Gastroesophageal sphincter (tissue), 3 donors: ENCODE data around the gene ETS1.

ENCODE experiments used
- CTCF ChIP-seq, 4 experiments: fragments of 200-600 bp in 2 of 4; fragments of 450-650 bp in 2 of 4; sonication (generic) in 1 of 4; IDR thresholded peaks; one replicate each; pipeline ENCODE4 v1.5.1; 2017 to 2019; ENCODE audit warnings: antibody characterized with exemption in 4 of 4, mild to moderate bottlenecking in 2 of 4, moderate library complexity in 2 of 4
- POLR2A ChIP-seq, 2 donors: fragments of 450-650 bp; IDR thresholded peaks; one replicate each; pipeline ENCODE4 v1.6.1; 2017; ENCODE audit warnings: antibody characterized with exemption in 2 of 2, mild to moderate bottlenecking in 2 of 2, moderate library complexity in 1 of 2
- POLR2AphosphoS5 ChIP-seq: sonication (generic); formaldehyde crosslinking; IDR thresholded peaks from one replicate; pipeline ENCODE4 v1.6.1; 2017; ENCODE audit warnings: antibody characterized with exemption

GRCh38 chr11:128499613-128500253 is 87.6 kb downstream of the ETS1 start:
- TF ChIP-seq CTCF (IDR thresholded peaks at IDR 0.05) (no peak), POLR2A (IDR thresholded peaks at IDR 0.05) (no peak), POLR2AphosphoS5 (no peak)
